ENCODE results near the gene BACH2. TPM values are rescaled to one million over a fixed set of nuclear protein-coding genes. Genes with fewer than 3 reads are reported as not detected.

The BACH2 gene
- total and polyA plus RNA-seq, 4 donors, result 0.78 to 17.4 (median 3.2) TPM

- peaks cover 0 to 2% (median 0%) of the 10 kb centered on the region in 4 donors for H3K9me3 ChIP-seq (ENCODE audit: control insufficient read depth in 4 of 4, insufficient read depth in 3 of 4, low read length in 3 of 4)
- WGBS, 2 donors, result 61 to 68% methylated on average over 2 of the region's 2 CpGs
- no peak overlapping the region for H3K9ac ChIP-seq (ENCODE audit: insufficient read depth in 1 of 2, low read length in 2 of 2)
- peaks cover 0 to 12% (median 0%) of the 10 kb centered on the region in 4 donors for H3K36me3 ChIP-seq (ENCODE audit: control insufficient read depth in 4 of 4, insufficient read depth in 4 of 4, low read length in 4 of 4)
- DNase-seq, result no peak
- H3K27me3 ChIP-seq (ENCODE audit: control insufficient read depth in 3 of 3, insufficient read depth in 3 of 3, low read length in 2 of 3), result peaks cover 0 to 2% (median 0%) of the 10 kb centered on the region in 3 donors
- no peak overlapping the region for H3K4me3 ChIP-seq
- TF ChIP-seq CTCF (IDR thresholded peaks at IDR 0.05; ENCODE audit: control extremely low read depth, extremely low read depth), result no peak
- H3K27ac ChIP-seq (ENCODE audit: low read depth in 1 of 2, low read length in 1 of 2), result no peak overlapping the region
- ATAC-seq (ENCODE audit: insufficient read depth, low FRiP score), result no peak
- peaks cover 0 to 4% (median 0%) of the 10 kb centered on the region in 5 donors for H3K4me1 ChIP-seq (ENCODE audit: control insufficient read depth in 5 of 5, insufficient read depth in 5 of 5, low read length in 5 of 5)
Observed at GRCh38 chr6:90082847-90083246, 213.8 kb downstream of the BACH2 start.

GRCh38 chr6:90080876-90081481 lies 215.7 kb downstream of the BACH2 start:
- H3K4me1 ChIP-seq (ENCODE audit: control insufficient read depth in 5 of 5, insufficient read depth in 5 of 5, low read length in 5 of 5), result peaks cover 0 to 2% (median 0%) of the 10 kb centered on the region in 5 donors
- TF ChIP-seq CTCF (IDR thresholded peaks at IDR 0.05; ENCODE audit: control extremely low read depth, extremely low read depth), result no peak
- no peak overlapping the region for H3K27ac ChIP-seq (ENCODE audit: low read depth in 1 of 2, low read length in 1 of 2)
- WGBS, 2 donors, result 85 to 88% methylated on average over 9 of the region's 9 CpGs
- peaks cover 0 to 6% (median 0%) of the 10 kb centered on the region in 4 donors for H3K36me3 ChIP-seq (ENCODE audit: control insufficient read depth in 4 of 4, insufficient read depth in 4 of 4, low read length in 4 of 4)
- H3K9ac ChIP-seq (ENCODE audit: insufficient read depth in 1 of 2, low read length in 2 of 2), result no peak overlapping the region
- H3K9me3 ChIP-seq (ENCODE audit: control insufficient read depth in 4 of 4, insufficient read depth in 3 of 4, low read length in 3 of 4), result peaks cover 0 to 2% (median 0%) of the 10 kb centered on the region in 4 donors
- no peak for ATAC-seq (ENCODE audit: insufficient read depth, low FRiP score)
- DNase-seq, result no peak
- peaks cover 0 to 2% (median 0%) of the 10 kb centered on the region in 3 donors for H3K27me3 ChIP-seq (ENCODE audit: control insufficient read depth in 3 of 3, insufficient read depth in 3 of 3, low read length in 2 of 3)
- H3K4me3 ChIP-seq, result no peak overlapping the region

GRCh38 chr6:90079560-90080490 lies 216.8 kb downstream of the BACH2 start:
- Histone ChIP-seq H3K36me3 (ENCODE audit: control insufficient read depth in 4 of 4, insufficient read depth in 4 of 4, low read length in 4 of 4) (no peaks in the 10 kb centered on the region), H3K4me1 (ENCODE audit: control insufficient read depth in 5 of 5, insufficient read depth in 5 of 5, low read length in 5 of 5) (peaks cover 0 to 2% (median 0%) of the 10 kb centered on the region in 5 donors), H3K9ac (ENCODE audit: insufficient read depth in 1 of 2, low read length in 2 of 2) (no peak overlapping the region), H3K4me3 (no peak overlapping the region), H3K27me3 (ENCODE audit: control insufficient read depth in 3 of 3, insufficient read depth in 3 of 3, low read length in 2 of 3) (peaks cover 0 to 4% (median 0%) of the 10 kb centered on the region in 3 donors), H3K9me3 (ENCODE audit: control insufficient read depth in 4 of 4, insufficient read depth in 3 of 4, low read length in 3 of 4) (no peaks in the 10 kb centered on the region), H3K27ac (ENCODE audit: low read depth in 1 of 2, low read length in 1 of 2) (no peak overlapping the region)
- no peak for DNase-seq
- WGBS, 2 donors, result 83 to 91% methylated on average over 11 of the region's 11 CpGs
- no peak for ATAC-seq (ENCODE audit: insufficient read depth, low FRiP score)
- no peak for TF ChIP-seq CTCF (IDR thresholded peaks at IDR 0.05; ENCODE audit: control extremely low read depth, extremely low read depth)
